Hepatic stellate cell (primary cell): Measurements from ENCODE around the gene TMEM208.

ENCODE experiments used
- DNase-seq: peaks from one replicate; pipeline ENCODE4 v3.0.0; 2011; ENCODE audit warnings: low spot score

Gene TMEM208

GRCh38 chr16:67226804-67227566 lies at the start of gene TMEM208:
Gene TMEM208, plus strand, starts transcription at chr16:67227130. Its CDS starts 89 bp downstream, at chr16:67227219.
- DNase-seq = peak; percentile 97

- DNase-seq = peak; percentile 82
These were observed 48.9 kb upstream of the TMEM208 start for GRCh38 chr16:67177743-67178699.

- no peak for DNase-seq
These were observed 47.4 kb upstream of the TMEM208 start for GRCh38 chr16:67179421-67180080.

- DNase-seq = no peak
These were observed 46.8 kb upstream of the TMEM208 start for GRCh38 chr16:67180166-67180565.

- DNase-seq = peak; percentile 91
These were observed 45.6 kb upstream of the TMEM208 start for GRCh38 chr16:67181346-67181745.

- no peak for DNase-seq
These were observed 44.6 kb upstream of the TMEM208 start for GRCh38 chr16:67182288-67182687.

GRCh38 chr16:67183284-67183626 lies 43.7 kb upstream of the TMEM208 start:
- DNase-seq = no peak

- peak; percentile 100 for DNase-seq
These were observed 43.1 kb upstream of the TMEM208 start, which contains the start of gene MATCAP1 for GRCh38 chr16:67183627-67184452. Gene MATCAP1, minus strand, starts transcription at chr16:67183963. Its CDS starts 3,353 bp downstream, at chr16:67180610.

GRCh38 chr16:67184453-67184994 lies 42.4 kb upstream of the TMEM208 start:
- no peak for DNase-seq

GRCh38 chr16:67184995-67185650 lies 41.8 kb upstream of the TMEM208 start:
- peak; percentile 87 for DNase-seq

GRCh38 chr16:67185651-67186134 lies 41.2 kb upstream of the TMEM208 start:
- no peak for DNase-seq

GRCh38 chr16:67186550-67186950 lies 40.4 kb upstream of the TMEM208 start:
- DNase-seq = peak; percentile 54

- DNase-seq = no peak
These were observed 39.6 kb upstream of the TMEM208 start for GRCh38 chr16:67187175-67187890.

GRCh38 chr16:67188323-67188722 lies 38.6 kb upstream of the TMEM208 start:
- DNase-seq = no peak

GRCh38 chr16:67188798-67189197 lies 38.1 kb upstream of the TMEM208 start:
- DNase-seq = no peak

GRCh38 chr16:67190041-67190440 lies 36.9 kb upstream of the TMEM208 start, which contains the start of gene EXOC3L1:
Gene EXOC3L1, minus strand, starts transcription at chr16:67190136. Its CDS starts 460 bp downstream, at chr16:67189676.
- no peak for DNase-seq

GRCh38 chr16:67190448-67191399 lies 36.2 kb upstream of the TMEM208 start:
- DNase-seq = no peak

- DNase-seq = no peak
These were observed 35.4 kb upstream of the TMEM208 start for GRCh38 chr16:67191411-67191994.
